Effector memory CD8-positive, alpha-beta T cell (primary cell): ENCODE measurements around the gene CBFA2T3.
A peak's percentile ranks its signal among the peaks of the same experiment; 100 is the strongest.

Experiments
- ATAC-seq: fragments of 150-1000 bp; cut with Tn5 transposase; replicated peaks from 2 replicates; pipeline ENCODE4 v1.10.0; 2021; ENCODE audit warnings: mild to moderate bottlenecking, moderate library complexity
- DNase-seq, 3 experiments: peaks; one replicate each; pipeline ENCODE4 v3.0.0; 2021
- H3K27ac Mint-ChIP-seq, 2 donors: one replicate each; pipeline ENCODE4 v1.8.0; 2022; ENCODE audit warnings: mild to moderate bottlenecking in 2 of 2, mixed read lengths in 2 of 2, moderate library complexity in 2 of 2
- H3K27me3 Mint-ChIP-seq, 2 donors: one replicate each; pipeline ENCODE4 v1.8.0; 2022; ENCODE audit warnings: mixed read lengths in 2 of 2
- H3K36me3 Mint-ChIP-seq: one replicate; pipeline ENCODE4 v1.8.0; 2022; ENCODE audit warnings: mild to moderate bottlenecking, moderate library complexity, mixed read lengths; ENCODE audit not compliant: insufficient read depth
- H3K4me1 Mint-ChIP-seq, 2 donors: one replicate each; pipeline ENCODE4 v1.8.0; 2022; ENCODE audit warnings: low read depth in 2 of 2, mixed read lengths in 2 of 2
- H3K4me3 Mint-ChIP-seq, 2 donors: one replicate each; pipeline ENCODE4 v1.8.0; 2022; ENCODE audit warnings: mild to moderate bottlenecking in 2 of 2, mixed read lengths in 2 of 2, moderate library complexity in 2 of 2
- H3K9me3 Mint-ChIP-seq, 2 donors: one replicate each; pipeline ENCODE4 v1.8.0; 2022; ENCODE audit warnings: mixed read lengths in 2 of 2

The CBFA2T3 gene

GRCh38 chr16:88962478-88963152, 14.4 kb downstream of the CBFA2T3 start:
- Mint-ChIP-seq H3K27ac (no peak overlapping the region), H3K4me3 (no peak overlapping the region), H3K9me3 (no peaks in the 10 kb centered on the region), H3K4me1 (peaks cover under 1 to 22% of the 10 kb centered on the region in 2 donors), H3K27me3 (peaks cover 25 to 67% of the 10 kb centered on the region in 2 donors), H3K36me3 (no peaks in the 10 kb centered on the region)
- ATAC-seq (no peak), DNase-seq (no peak)

- Mint-ChIP-seq H3K4me3 (no peak overlapping the region), H3K27ac (no peak overlapping the region), H3K27me3 (peaks cover 34 to 73% of the 10 kb centered on the region in 2 donors), H3K9me3 (no peaks in the 10 kb centered on the region), H3K4me1 (peaks cover 8 to 25% of the 10 kb centered on the region in 2 donors), H3K36me3 (no peaks in the 10 kb centered on the region)
- ATAC-seq = no peak
- no peak for DNase-seq
Observed at GRCh38 chr16:88961011-88961410, 16.0 kb downstream of the CBFA2T3 start.

- Mint-ChIP-seq H3K4me1 (peaks cover 8 to 25% of the 10 kb centered on the region in 2 donors), H3K4me3 (no peak overlapping the region), H3K9me3 (no peaks in the 10 kb centered on the region), H3K36me3 (no peaks in the 10 kb centered on the region), H3K27ac (no peak overlapping the region), H3K27me3 (peaks cover 34 to 73% of the 10 kb centered on the region in 2 donors)
- DNase-seq = no peak
- ATAC-seq = no peak
Observed at GRCh38 chr16:88960516-88960915, 16.5 kb downstream of the CBFA2T3 start.

- Mint-ChIP-seq H3K27ac (no peak overlapping the region), H3K27me3 (peaks cover 34 to 73% of the 10 kb centered on the region in 2 donors), H3K9me3 (no peaks in the 10 kb centered on the region), H3K4me1 (peaks cover 8 to 25% of the 10 kb centered on the region in 2 donors), H3K4me3 (no peak overlapping the region), H3K36me3 (no peaks in the 10 kb centered on the region)
- ATAC-seq (no peak), DNase-seq (no peak)
Observed at GRCh38 chr16:88959022-88959421, 18.0 kb downstream of the CBFA2T3 start.

GRCh38 chr16:88957887-88958577, 19.0 kb downstream of the CBFA2T3 start:
- DNase-seq = no peak
- peak; percentile 31 for ATAC-seq
- no peaks in the 10 kb centered on the region for H3K9me3 Mint-ChIP-seq
- peak overlapping the region in 1 of 2 donors; percentile 38 for H3K27ac Mint-ChIP-seq
- H3K4me1 Mint-ChIP-seq = peaks cover 8 to 21% of the 10 kb centered on the region in 2 donors
- peak overlapping the region; percentile 23 to 70 for H3K4me3 Mint-ChIP-seq
- peaks cover 36 to 64% of the 10 kb centered on the region in 2 donors for H3K27me3 Mint-ChIP-seq
- H3K36me3 Mint-ChIP-seq = peaks cover 4% of the 10 kb centered on the region

GRCh38 chr16:88957433-88957767, 19.6 kb downstream of the CBFA2T3 start:
- peaks cover 8 to 17% of the 10 kb centered on the region in 2 donors for H3K4me1 Mint-ChIP-seq
- DNase-seq (no peak), ATAC-seq (no peak)
- H3K27ac Mint-ChIP-seq = peak overlapping the region in 1 of 2 donors; percentile 38
- H3K36me3 Mint-ChIP-seq = peaks cover 4% of the 10 kb centered on the region
- H3K9me3 Mint-ChIP-seq = no peaks in the 10 kb centered on the region
- peaks cover 42 to 58% of the 10 kb centered on the region in 2 donors for H3K27me3 Mint-ChIP-seq
- H3K4me3 Mint-ChIP-seq = peak overlapping the region; percentile 23 to 70

GRCh38 chr16:88956546-88957432, 20.2 kb downstream of the CBFA2T3 start:
- Mint-ChIP-seq H3K27ac (no peak overlapping the region), H3K9me3 (no peaks in the 10 kb centered on the region), H3K27me3 (peaks cover 44 to 52% of the 10 kb centered on the region in 2 donors), H3K36me3 (peaks cover 4% of the 10 kb centered on the region), H3K4me3 (no peak overlapping the region), H3K4me1 (peaks cover 8 to 17% of the 10 kb centered on the region in 2 donors)
- ATAC-seq = no peak
- no peak for DNase-seq

GRCh38 chr16:88955906-88956305, 21.1 kb downstream of the CBFA2T3 start:
- DNase-seq (no peak), ATAC-seq (no peak)
- Mint-ChIP-seq H3K9me3 (no peaks in the 10 kb centered on the region), H3K36me3 (peaks cover 4% of the 10 kb centered on the region), H3K27me3 (peaks cover 43 to 44% of the 10 kb centered on the region in 2 donors), H3K27ac (no peak overlapping the region), H3K4me3 (no peak overlapping the region), H3K4me1 (peaks cover 8 to 17% of the 10 kb centered on the region in 2 donors)

GRCh38 chr16:88953003-88953690, 23.9 kb downstream of the CBFA2T3 start:
- Mint-ChIP-seq H3K9me3 (no peaks in the 10 kb centered on the region), H3K36me3 (peaks cover 7% of the 10 kb centered on the region), H3K27ac (no peak overlapping the region), H3K27me3 (peaks cover 24 to 31% of the 10 kb centered on the region in 2 donors), H3K4me1 (peaks cover 8 to 12% of the 10 kb centered on the region in 2 donors), H3K4me3 (no peak overlapping the region)
- DNase-seq = no peak
- ATAC-seq = no peak

GRCh38 chr16:88951989-88952388, 25.0 kb downstream of the CBFA2T3 start:
- ATAC-seq = no peak
- peaks cover under 1 to 1% of the 10 kb centered on the region in 2 donors for H3K4me1 Mint-ChIP-seq
- DNase-seq = no peak

GRCh38 chr16:88951501-88951900, 25.5 kb downstream of the CBFA2T3 start:
- H3K4me1 Mint-ChIP-seq = no peaks in the 10 kb centered on the region
- ATAC-seq = no peak
- H3K4me3 Mint-ChIP-seq = no peak overlapping the region
- no peak for DNase-seq
- H3K27ac Mint-ChIP-seq = no peak overlapping the region
- peaks cover 9 to 18% of the 10 kb centered on the region in 2 donors for H3K27me3 Mint-ChIP-seq
- no peaks in the 10 kb centered on the region for H3K9me3 Mint-ChIP-seq
- peaks cover 7% of the 10 kb centered on the region for H3K36me3 Mint-ChIP-seq

More at GRCh38 chr16:88951989-88952388, 25.0 kb downstream of the CBFA2T3 start:
- Mint-ChIP-seq H3K4me3 (no peak overlapping the region), H3K27me3 (peaks cover 12 to 21% of the 10 kb centered on the region in 2 donors), H3K36me3 (peaks cover 7% of the 10 kb centered on the region), H3K9me3 (no peaks in the 10 kb centered on the region), H3K27ac (no peak overlapping the region)

GRCh38 chr16:88948781-88949490, 28.1 kb downstream of the CBFA2T3 start:
- no peak for ATAC-seq
- peaks cover 32 to 36% of the 10 kb centered on the region in 2 donors for H3K27me3 Mint-ChIP-seq
- H3K27ac Mint-ChIP-seq = no peak overlapping the region

More at GRCh38 chr16:88948781-88949490, 28.1 kb downstream of the CBFA2T3 start:
- H3K4me3 Mint-ChIP-seq = no peak overlapping the region
- H3K9me3 Mint-ChIP-seq = no peaks in the 10 kb centered on the region
- H3K36me3 Mint-ChIP-seq = peaks cover 7% of the 10 kb centered on the region
- no peak for DNase-seq
- no peaks in the 10 kb centered on the region for H3K4me1 Mint-ChIP-seq
